Ovary (tissue), 9 donors: ENCODE data around the gene GPER1. TPM values are rescaled to one million over a fixed set of nuclear protein-coding genes. Genes with fewer than 3 reads are reported as not detected.
"Not testable (repeated sequence)": the region's sequence is repeated elsewhere in the genome, so short reads cannot be mapped to it uniquely, and the experiment has no call there.

ENCODE experiments used
- DNase-seq, 5 donors: peaks; one replicate each; pipeline ENCODE4 v3.0.0-alpha.2; 2019 to 2020
- H3K27ac ChIP-seq, 2 donors: fragments of 200-600 bp; one replicate each; pipeline versions ENCODE4 v1.5.1 to v1.8.0; 2019 to 2022
- H3K27me3 ChIP-seq: fragments of 200-600 bp; one replicate; pipeline ENCODE4 v1.8.0; 2022
- H3K36me3 ChIP-seq: fragments of 200-600 bp; sonication (generic); one replicate; pipeline ENCODE4 v1.5.1; 2019
- H3K4me1 ChIP-seq: one replicate; pipeline ENCODE4 v1.8.1; 2013; ENCODE audit warnings: mild to moderate bottlenecking, moderate library complexity; ENCODE audit not compliant: insufficient read depth
- H3K4me3 ChIP-seq: fragments of 200-600 bp; sonication (generic); one replicate; pipeline ENCODE4 v1.5.1; 2017
- H3K9me3 ChIP-seq, 2 donors: fragments of 200-600 bp in 1 of 2; sonication (generic) in 1 of 2; one replicate each; pipeline versions ENCODE4 v1.5.1 to v1.8.1; 2013 to 2019; ENCODE audit warnings: mild to moderate bottlenecking in 1 of 2, moderate library complexity in 1 of 2
- CTCF ChIP-seq, 3 donors: fragments of 450-650 bp in 2 of 3; fragments of 200-600 bp in 1 of 3; IDR thresholded peaks; one replicate each; pipeline versions ENCODE4 v1.5.1 to v1.8.0; 2016 to 2022; ENCODE audit warnings: antibody characterized with exemption in 3 of 3, mild to moderate bottlenecking in 1 of 3
- EP300 ChIP-seq: sonication (generic); formaldehyde crosslinking; IDR thresholded peaks from one replicate; pipeline ENCODE4 v1.6.1; 2017; ENCODE audit warnings: antibody characterized with exemption
- POLR2A ChIP-seq: fragments of 450-650 bp; IDR thresholded peaks from one replicate; pipeline ENCODE4 v1.6.1; 2017; ENCODE audit warnings: antibody characterized with exemption, mild to moderate bottlenecking, moderate library complexity
- WGBS, 3 donors: extraction: QIAGEN DNeasy Blood & Tissue Kit in 1 of 3; methylation state at CpG; one replicate each; pipeline versions ENCODE4 v1.1.5 to v1.1.7; 2013 to 2017; 5-methylcytosine and 5-hydroxymethylcytosine counted together
- intact Hi-C, 4 donors: fragments of 100-400 bp; cut with DNase I; formaldehyde crosslinking; loops; one replicate each; pipeline versions ENCODE4 v1.11.0 to v1.15.1; 2022 to 2023
- polyA plus RNA-seq, 2 donors: library from polyadenylated mRNA; stranded (reverse); fragments of 200-250 nt in 1 of 2; fragments of 350-450 nt in 1 of 2; fragmentation: Illumina TruSeq in 1 of 2; extraction: RNeasy Lipid Tissue Mini Kit (QIAGEN cat#74804) in 1 of 2; gene quantifications; one replicate each; pipeline ENCODE4 v1.2.3, GENCODE V29; 2013 to 2014
- total RNA-seq, 7 donors: library from RNA; depleted of rRNA in 2 of 7; stranded (reverse); fragments of >200 nt in 2 of 7; fragmentation: NEBNext Ultra II Directional in 3 of 7; extraction: Animal tissue kit (Norgen Biotek cat#: 25700) in 3 of 7; gene quantifications; one replicate each; pipeline versions ENCODE4 v1.1.0 to v1.2.4, GENCODE V29; 2016 to 2023
- donor health status: DM: no; HTN: no; CAD: no; lungs with moderate emphysema.
- donor health status: DM: no; HTN: no; CAD: no.
- donor health status: Bipolar disorder and iron deficiency.
- donor health status: DM: yes; HTN: yes; CAD: no.
- donor health status: DM: no; HTN: no; CAD: no.
- donor health status: DM: yes; HTN: yes; CAD: no.

Gene GPER1
- total and polyA plus RNA-seq, 9 donors: 0.48 to 7.5 (median 2.9) TPM

GRCh38 chr7:1142051-1142635 is 54.2 kb downstream of the GPER1 start:
- no peak overlapping the region for H3K4me3 ChIP-seq

DNA sequence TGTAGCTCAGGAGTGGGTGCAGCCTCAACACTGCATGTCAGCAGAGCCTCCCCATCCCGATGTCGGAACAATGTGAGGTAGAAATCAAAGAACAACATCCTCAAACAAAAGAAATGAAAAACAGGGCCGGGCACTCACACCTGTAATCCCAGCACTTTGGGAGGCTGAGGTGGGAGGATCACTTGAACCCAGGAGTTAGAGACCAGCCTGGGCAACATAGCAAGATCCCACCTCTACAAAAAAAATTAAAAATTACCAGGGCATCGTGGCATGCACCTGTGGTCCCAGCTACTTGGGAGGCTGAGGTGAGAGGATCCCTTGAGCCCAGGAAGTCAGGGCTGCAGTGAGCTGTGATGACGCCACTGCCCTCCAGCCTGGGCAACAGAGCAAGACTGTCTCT is 55.1 kb downstream of the GPER1 start:
- DNase-seq, H3K4me1 ChIP-seq, H3K4me3 ChIP-seq, H3K9me3 ChIP-seq, H3K27me3 ChIP-seq, H3K36me3 ChIP-seq, H3K27ac ChIP-seq, intact Hi-C loops: not testable (repeated sequence)
- WGBS, 3 donors: 90 to 92% (median 91%) methylated on average over 5 of the region's 5 CpGs

More at GRCh38 chr7:1142051-1142635, 54.2 kb downstream of the GPER1 start:
- intact Hi-C loops: no loop called here
- WGBS, 3 donors: 62 to 65% (median 62%) methylated on average over 14 of the region's 14 CpGs
- Histone ChIP-seq H3K36me3 (no peaks in the 10 kb centered on the region), H3K27me3 (no peaks in the 10 kb centered on the region), H3K4me1 (peaks cover under 1% of the 10 kb centered on the region), H3K27ac (no peak overlapping the region), H3K9me3 (no peaks in the 10 kb centered on the region)
- no peak for DNase-seq
- TF ChIP-seq CTCF (IDR thresholded peaks at IDR 0.05) (no peak), POLR2A (no peak), EP300 (no peak)

Other genes with a start within 250 kb of the GPER1 start
- gene GET4, start 211.6 kb upstream of the GPER1 start, total RNA-seq: 10 to 100 TPM; 16.8 to 37.6 (median 30.4) TPM
- 10 to 100 TPM in 1 of 2 donors, 1 to 10 TPM in 1; 7.2 to 37.2 TPM for gene GET4, start 211.6 kb upstream of the GPER1 start, polyA plus RNA-seq
- gene ADAP1, start 133.4 kb upstream of the GPER1 start, total RNA-seq: 10 to 100 TPM in 1 of 7 donors, 1 to 10 TPM in 5, under 1 TPM in 1; 0.96 to 16.4 (median 3.6) TPM
- 1 to 10 TPM in 1 of 2 donors, under 1 TPM in 1; 0.52 to 3.5 TPM for gene ADAP1, start 133.4 kb upstream of the GPER1 start, polyA plus RNA-seq
- 10 to 100 TPM in 6 of 7 donors, 1 to 10 TPM in 1; 9.0 to 15.2 (median 10.5) TPM for gene COX19, start 112.6 kb upstream of the GPER1 start, total RNA-seq
- 1 to 10 TPM; 6.7 to 6.8 TPM for gene COX19, start 112.6 kb upstream of the GPER1 start, polyA plus RNA-seq
- 1 to 10 TPM in 6 of 7 donors, not detected in 1; 1.3 to 5.2 (median 2.8) TPM for gene CYP2W1, start 104.9 kb upstream of the GPER1 start, total RNA-seq
- gene CYP2W1, start 104.9 kb upstream of the GPER1 start, polyA plus RNA-seq: under 1 TPM in 1 of 2 donors, not detected in 1; 0.64 TPM
- gene GPR146, start 43.6 kb upstream of the GPER1 start, total RNA-seq: 10 to 100 TPM in 3 of 7 donors, 1 to 10 TPM in 4; 6.1 to 20.1 (median 8.4) TPM
- gene GPR146, start 43.6 kb upstream of the GPER1 start, polyA plus RNA-seq: 10 to 100 TPM in 1 of 2 donors, 1 to 10 TPM in 1; 7.9 to 25.0 TPM
- 10 to 100 TPM in 6 of 7 donors, 1 to 10 TPM in 1; 8.1 to 24.9 (median 16.9) TPM for gene ZFAND2A, start 72.1 kb downstream of the GPER1 start, total RNA-seq
- gene ZFAND2A, start 72.1 kb downstream of the GPER1 start, polyA plus RNA-seq: 10 to 100 TPM; 26.9 to 34.9 TPM
- gene UNCX, start 144.8 kb downstream of the GPER1 start, total RNA-seq: not detected
- not detected for gene UNCX, start 144.8 kb downstream of the GPER1 start, polyA plus RNA-seq